ENCODE results near the gene C10orf90. TPM values are rescaled to one million over a fixed set of nuclear protein-coding genes. Genes with fewer than 3 reads are reported as not detected.

Gene C10orf90
- total RNA-seq, 1 donor from 2014 or later = not detected

DNA sequence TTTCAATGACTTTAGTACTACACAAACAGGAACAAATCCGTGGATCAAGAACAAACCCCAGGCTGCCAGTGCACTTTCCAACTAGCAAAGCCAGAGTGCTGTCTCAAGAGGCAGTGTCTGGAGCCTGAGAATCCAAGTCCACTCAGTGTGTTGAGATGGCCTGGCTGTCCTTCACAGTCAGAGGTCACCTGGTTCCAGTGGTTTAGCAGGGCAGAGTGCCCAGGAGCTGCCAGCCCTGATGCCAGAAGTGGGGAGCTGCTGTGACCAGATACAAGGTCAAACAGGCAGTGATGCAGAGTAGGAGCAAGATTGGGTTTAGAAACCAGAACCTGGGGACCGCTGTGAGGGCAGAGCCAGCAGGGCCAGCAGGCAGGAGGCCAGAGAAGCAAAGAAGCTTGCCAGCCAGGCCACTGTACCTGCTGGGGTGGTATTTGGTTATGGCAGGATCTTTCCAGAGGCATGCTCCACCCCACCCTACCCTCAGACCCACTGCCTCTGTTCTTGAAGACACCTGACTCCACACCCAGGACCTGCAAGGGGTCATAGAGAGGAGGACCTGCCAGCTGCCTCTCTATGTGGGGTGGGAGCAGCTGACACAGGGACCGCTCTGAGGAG lies 35.6 kb upstream of the C10orf90 start:
- H3K36me3 Mint-ChIP-seq (ENCODE audit: insufficient read depth) = no peaks in the 10 kb centered on the region
- no peak overlapping the region for H3K27ac Mint-ChIP-seq
- no peak for DNase-seq (ENCODE audit: low spot score, unreplicated experiment)
- H3K9me3 Mint-ChIP-seq (ENCODE audit: low read depth) = peaks cover 5% of the 10 kb centered on the region
- TF ChIP-seq, protein P1, sequence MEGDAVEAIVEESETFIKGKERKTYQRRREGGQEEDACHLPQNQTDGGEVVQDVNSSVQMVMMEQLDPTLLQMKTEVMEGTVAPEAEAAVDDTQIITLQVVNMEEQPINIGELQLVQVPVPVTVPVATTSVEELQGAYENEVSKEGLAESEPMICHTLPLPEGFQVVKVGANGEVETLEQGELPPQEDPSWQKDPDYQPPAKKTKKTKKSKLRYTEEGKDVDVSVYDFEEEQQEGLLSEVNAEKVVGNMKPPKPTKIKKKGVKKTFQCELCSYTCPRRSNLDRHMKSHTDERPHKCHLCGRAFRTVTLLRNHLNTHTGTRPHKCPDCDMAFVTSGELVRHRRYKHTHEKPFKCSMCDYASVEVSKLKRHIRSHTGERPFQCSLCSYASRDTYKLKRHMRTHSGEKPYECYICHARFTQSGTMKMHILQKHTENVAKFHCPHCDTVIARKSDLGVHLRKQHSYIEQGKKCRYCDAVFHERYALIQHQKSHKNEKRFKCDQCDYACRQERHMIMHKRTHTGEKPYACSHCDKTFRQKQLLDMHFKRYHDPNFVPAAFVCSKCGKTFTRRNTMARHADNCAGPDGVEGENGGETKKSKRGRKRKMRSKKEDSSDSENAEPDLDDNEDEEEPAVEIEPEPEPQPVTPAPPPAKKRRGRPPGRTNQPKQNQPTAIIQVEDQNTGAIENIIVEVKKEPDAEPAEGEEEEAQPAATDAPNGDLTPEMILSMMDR (IDR thresholded peaks at IDR 0.05; ENCODE audit: unreplicated experiment) = no peak
- H3K4me3 Mint-ChIP-seq (ENCODE audit: low read depth) = no peak overlapping the region
- peaks cover 24% of the 10 kb centered on the region for H3K27me3 Mint-ChIP-seq
- H3K4me1 Mint-ChIP-seq (ENCODE audit: low read depth) = no peaks in the 10 kb centered on the region

DNA sequence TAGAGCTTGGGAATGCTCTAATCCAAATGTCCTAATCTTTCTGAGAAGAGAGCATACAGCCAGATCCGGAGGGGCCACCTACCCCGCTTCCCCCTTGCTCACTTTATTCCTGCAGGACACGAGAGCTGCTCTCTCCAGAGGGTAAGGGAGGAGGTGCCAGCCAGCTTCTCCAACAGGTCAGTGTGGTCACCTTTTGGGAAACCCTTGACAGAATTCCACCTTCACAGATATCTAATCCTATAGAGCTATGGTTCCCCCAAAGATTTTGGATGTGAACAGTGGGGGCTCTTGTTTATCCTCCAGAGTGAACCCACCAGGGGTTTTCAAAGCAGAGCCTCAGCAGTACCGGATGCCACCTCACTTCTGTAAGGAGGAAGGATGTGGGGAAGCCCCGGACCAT lies 34.6 kb upstream of the C10orf90 start:
- no peaks in the 10 kb centered on the region for H3K9me3 Mint-ChIP-seq (ENCODE audit: low read depth)
- DNase-seq (ENCODE audit: low spot score, unreplicated experiment) = no peak
- no peaks in the 10 kb centered on the region for H3K36me3 Mint-ChIP-seq (ENCODE audit: insufficient read depth)
- TF ChIP-seq, protein P1 (IDR thresholded peaks at IDR 0.05; ENCODE audit: unreplicated experiment) = no peak
- no peaks in the 10 kb centered on the region for H3K4me1 Mint-ChIP-seq (ENCODE audit: low read depth)
- H3K4me3 Mint-ChIP-seq (ENCODE audit: low read depth) = no peak overlapping the region
- H3K27ac Mint-ChIP-seq = no peak overlapping the region
- peaks cover 24% of the 10 kb centered on the region for H3K27me3 Mint-ChIP-seq

DNA sequence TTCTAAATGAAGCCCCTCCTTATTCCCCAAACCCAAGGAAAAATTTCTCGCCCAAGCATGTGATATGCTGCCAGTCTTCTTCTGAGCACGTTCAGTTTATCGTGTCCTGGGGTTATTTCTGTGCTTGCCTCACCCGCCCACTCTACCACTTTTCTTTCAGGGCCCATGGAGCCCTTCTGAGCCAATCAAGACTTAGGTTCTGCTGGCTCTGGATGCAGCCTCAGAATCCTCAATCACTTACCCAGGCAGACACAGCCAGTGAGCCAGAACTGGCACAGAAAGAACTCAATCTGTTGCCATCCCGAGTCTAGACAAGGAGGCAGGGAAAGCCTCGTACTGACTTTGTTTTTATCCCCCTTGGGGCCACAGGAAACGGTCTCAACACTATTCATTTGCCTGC lies 34.2 kb upstream of the C10orf90 start:
- no peak overlapping the region for H3K27ac Mint-ChIP-seq
- H3K4me1 Mint-ChIP-seq (ENCODE audit: low read depth) = no peaks in the 10 kb centered on the region
- TF ChIP-seq, protein P1 (IDR thresholded peaks at IDR 0.05; ENCODE audit: unreplicated experiment) = no peak
- no peaks in the 10 kb centered on the region for H3K36me3 Mint-ChIP-seq (ENCODE audit: insufficient read depth)
- no peak overlapping the region for H3K4me3 Mint-ChIP-seq (ENCODE audit: low read depth)
- no peak for DNase-seq (ENCODE audit: low spot score, unreplicated experiment)
- H3K27me3 Mint-ChIP-seq = peaks cover 24% of the 10 kb centered on the region
- no peaks in the 10 kb centered on the region for H3K9me3 Mint-ChIP-seq (ENCODE audit: low read depth)

DNA sequence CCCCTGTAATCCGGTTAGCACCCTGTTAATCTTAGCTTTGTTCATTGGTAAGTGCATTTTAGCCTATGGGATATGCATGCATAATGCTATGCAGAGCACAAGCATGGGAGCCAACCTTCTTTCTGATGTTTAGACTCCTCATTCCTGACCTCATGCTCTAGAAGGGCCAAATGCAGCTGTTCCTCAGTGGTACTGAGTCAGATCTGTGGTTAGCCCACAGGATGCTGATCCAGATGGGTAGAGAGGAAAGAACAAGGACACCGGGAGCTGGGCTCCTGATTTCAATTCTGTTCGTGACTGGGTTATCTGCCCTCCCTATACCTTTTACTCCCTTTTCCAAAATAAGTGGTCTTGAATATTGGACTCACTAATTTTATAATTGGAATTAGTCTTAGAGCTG lies 31.7 kb upstream of the C10orf90 start:
- Mint-ChIP-seq H3K9me3 (ENCODE audit: low read depth) (peaks cover 3% of the 10 kb centered on the region), H3K36me3 (ENCODE audit: insufficient read depth) (no peaks in the 10 kb centered on the region), H3K4me3 (ENCODE audit: low read depth) (no peak overlapping the region), H3K27me3 (peaks cover 24% of the 10 kb centered on the region), H3K4me1 (ENCODE audit: low read depth) (no peaks in the 10 kb centered on the region), H3K27ac (no peak overlapping the region)
- TF ChIP-seq, protein P1 (IDR thresholded peaks at IDR 0.05; ENCODE audit: unreplicated experiment) = no peak
- no peak for DNase-seq (ENCODE audit: low spot score, unreplicated experiment)

DNA sequence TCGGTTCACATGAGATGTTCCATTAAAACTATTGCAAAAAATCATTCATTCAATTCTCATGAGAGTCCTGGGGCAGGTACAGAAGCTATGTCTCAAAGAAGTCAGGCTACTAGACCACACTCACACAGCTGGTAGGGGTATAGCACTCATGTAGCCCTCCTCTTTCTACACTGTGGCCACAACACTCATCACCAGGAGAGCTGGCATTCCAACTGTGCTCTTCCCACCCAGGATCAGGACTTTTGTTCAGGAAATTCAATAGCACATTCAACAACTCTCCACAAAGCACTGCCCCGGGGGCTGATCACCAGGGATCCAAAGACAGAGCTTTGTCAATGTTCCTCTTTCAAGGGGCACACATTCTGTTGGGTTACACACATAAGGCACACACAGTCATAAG lies 31.0 kb upstream of the C10orf90 start:
- Mint-ChIP-seq H3K4me3 (ENCODE audit: low read depth) (no peak overlapping the region), H3K36me3 (ENCODE audit: insufficient read depth) (no peaks in the 10 kb centered on the region), H3K4me1 (ENCODE audit: low read depth) (no peaks in the 10 kb centered on the region), H3K27ac (no peak overlapping the region), H3K9me3 (ENCODE audit: low read depth) (peaks cover 3% of the 10 kb centered on the region), H3K27me3 (peaks cover 20% of the 10 kb centered on the region)
- no peak for DNase-seq (ENCODE audit: low spot score, unreplicated experiment)
- TF ChIP-seq, protein P1 (IDR thresholded peaks at IDR 0.05; ENCODE audit: unreplicated experiment) = no peak
